ENCODE data around the gene LMBR1. TPM values are rescaled to one million over a fixed set of nuclear protein-coding genes. Genes with fewer than 3 reads are reported as not detected.

Gene LMBR1
- total and polyA plus RNA-seq, 4 donors: 11.2 to 35.7 (median 17.9) TPM

DNA sequence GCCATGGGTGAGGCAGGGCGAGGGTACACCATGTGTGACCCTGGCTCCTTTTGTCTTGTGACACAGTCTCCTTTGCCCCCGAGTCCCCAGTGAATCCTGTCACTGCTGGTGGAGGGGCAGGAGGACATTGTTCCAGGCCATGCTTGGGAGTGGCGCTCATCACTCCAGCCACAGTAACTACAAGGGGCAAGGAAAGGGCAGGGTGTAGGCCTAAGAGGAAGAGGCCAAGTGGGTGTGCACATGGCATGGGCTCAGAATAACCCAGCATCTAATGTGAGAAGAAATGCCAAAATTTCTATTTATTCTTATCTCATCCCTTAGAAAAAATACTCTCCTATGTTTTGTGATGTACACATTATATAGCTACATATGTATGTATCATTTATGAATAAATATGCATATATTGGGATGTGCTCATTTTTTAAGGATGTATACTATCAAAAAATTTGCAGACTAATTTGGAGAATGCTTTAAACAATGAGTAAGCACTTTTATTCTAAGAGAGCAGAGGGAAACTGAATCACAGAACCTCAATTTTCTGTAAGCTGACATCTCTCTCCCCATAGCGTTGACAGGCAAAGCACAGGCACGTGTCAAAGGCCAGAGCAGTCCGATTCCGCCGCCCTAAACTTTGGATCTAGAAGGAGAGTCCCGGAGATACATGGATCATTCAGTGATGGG is 215.5 kb downstream of the LMBR1 start:
- no peaks in the 10 kb centered on the region for H3K9me3 ChIP-seq (ENCODE audit: control insufficient read depth in 4 of 4, low read length in 3 of 4)
- no peak overlapping the region for H3K4me3 ChIP-seq (ENCODE audit: low read depth in 1 of 3, low read length in 3 of 3)
- H3K27me3 ChIP-seq (ENCODE audit: control insufficient read depth in 4 of 4, insufficient read depth in 4 of 4, low read length in 3 of 4): no peaks in the 10 kb centered on the region
- H3K4me1 ChIP-seq (ENCODE audit: control insufficient read depth in 4 of 4, insufficient read depth in 4 of 4, low read length in 3 of 4): no peaks in the 10 kb centered on the region
- H3K36me3 ChIP-seq (ENCODE audit: control insufficient read depth in 4 of 4, insufficient read depth in 3 of 4, low read depth in 1 of 4, low read length in 3 of 4): peaks cover 3 to 31% (median 19%) of the 10 kb centered on the region in 4 donors
- TF ChIP-seq, protein P1, sequence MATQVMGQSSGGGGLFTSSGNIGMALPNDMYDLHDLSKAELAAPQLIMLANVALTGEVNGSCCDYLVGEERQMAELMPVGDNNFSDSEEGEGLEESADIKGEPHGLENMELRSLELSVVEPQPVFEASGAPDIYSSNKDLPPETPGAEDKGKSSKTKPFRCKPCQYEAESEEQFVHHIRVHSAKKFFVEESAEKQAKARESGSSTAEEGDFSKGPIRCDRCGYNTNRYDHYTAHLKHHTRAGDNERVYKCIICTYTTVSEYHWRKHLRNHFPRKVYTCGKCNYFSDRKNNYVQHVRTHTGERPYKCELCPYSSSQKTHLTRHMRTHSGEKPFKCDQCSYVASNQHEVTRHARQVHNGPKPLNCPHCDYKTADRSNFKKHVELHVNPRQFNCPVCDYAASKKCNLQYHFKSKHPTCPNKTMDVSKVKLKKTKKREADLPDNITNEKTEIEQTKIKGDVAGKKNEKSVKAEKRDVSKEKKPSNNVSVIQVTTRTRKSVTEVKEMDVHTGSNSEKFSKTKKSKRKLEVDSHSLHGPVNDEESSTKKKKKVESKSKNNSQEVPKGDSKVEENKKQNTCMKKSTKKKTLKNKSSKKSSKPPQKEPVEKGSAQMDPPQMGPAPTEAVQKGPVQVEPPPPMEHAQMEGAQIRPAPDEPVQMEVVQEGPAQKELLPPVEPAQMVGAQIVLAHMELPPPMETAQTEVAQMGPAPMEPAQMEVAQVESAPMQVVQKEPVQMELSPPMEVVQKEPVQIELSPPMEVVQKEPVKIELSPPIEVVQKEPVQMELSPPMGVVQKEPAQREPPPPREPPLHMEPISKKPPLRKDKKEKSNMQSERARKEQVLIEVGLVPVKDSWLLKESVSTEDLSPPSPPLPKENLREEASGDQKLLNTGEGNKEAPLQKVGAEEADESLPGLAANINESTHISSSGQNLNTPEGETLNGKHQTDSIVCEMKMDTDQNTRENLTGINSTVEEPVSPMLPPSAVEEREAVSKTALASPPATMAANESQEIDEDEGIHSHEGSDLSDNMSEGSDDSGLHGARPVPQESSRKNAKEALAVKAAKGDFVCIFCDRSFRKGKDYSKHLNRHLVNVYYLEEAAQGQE (IDR thresholded peaks at IDR 0.05): no peak
- no peak overlapping the region for H3K27ac ChIP-seq (ENCODE audit: low read depth in 1 of 2, low read length in 2 of 2)
- H3K9ac ChIP-seq (ENCODE audit: low read depth in 1 of 2, low read length in 2 of 2): no peak overlapping the region
- no peak for DNase-seq (ENCODE audit: low spot score)
- WGBS: 97% methylated on average over 9 of the region's 9 CpGs

DNA sequence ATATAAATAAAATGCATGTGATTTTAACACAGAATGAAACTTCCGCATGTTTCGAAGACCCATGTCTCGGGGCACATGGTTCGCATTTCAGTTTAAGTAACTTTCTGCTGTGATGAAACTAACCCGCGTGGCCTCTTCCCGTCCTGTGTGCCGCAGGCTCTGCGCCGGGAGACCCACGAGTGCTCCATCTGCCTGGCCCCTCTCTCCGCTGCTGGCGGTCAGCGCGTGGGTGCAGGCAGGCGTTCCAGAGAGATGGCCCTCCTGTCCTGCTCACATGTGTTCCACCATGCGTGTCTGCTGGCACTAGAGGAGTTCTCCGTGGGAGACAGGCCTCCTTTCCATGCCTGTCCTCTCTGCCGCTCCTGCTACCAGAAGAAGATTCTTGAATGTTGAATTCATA is 216.7 kb downstream of the LMBR1 start:
- no peak overlapping the region for H3K9ac ChIP-seq (ENCODE audit: low read depth in 1 of 2, low read length in 2 of 2)
- H3K4me1 ChIP-seq (ENCODE audit: control insufficient read depth in 4 of 4, insufficient read depth in 4 of 4, low read length in 3 of 4): no peaks in the 10 kb centered on the region
- DNase-seq (ENCODE audit: low spot score): no peak
- no peak overlapping the region for H3K27ac ChIP-seq (ENCODE audit: low read depth in 1 of 2, low read length in 2 of 2)
- H3K4me3 ChIP-seq (ENCODE audit: low read depth in 1 of 3, low read length in 3 of 3): no peak overlapping the region
- no peaks in the 10 kb centered on the region for H3K9me3 ChIP-seq (ENCODE audit: control insufficient read depth in 4 of 4, low read length in 3 of 4)
- peaks cover 3 to 33% (median 13%) of the 10 kb centered on the region in 4 donors for H3K36me3 ChIP-seq (ENCODE audit: control insufficient read depth in 4 of 4, insufficient read depth in 3 of 4, low read depth in 1 of 4, low read length in 3 of 4)
- H3K27me3 ChIP-seq (ENCODE audit: control insufficient read depth in 4 of 4, insufficient read depth in 4 of 4, low read length in 3 of 4): no peaks in the 10 kb centered on the region
- no peak for TF ChIP-seq NR2F2 (IDR thresholded peaks at IDR 0.05)
- TF ChIP-seq, protein P1 (IDR thresholded peaks at IDR 0.05): no peak
- 92% methylated on average over 19 of the region's 19 CpGs for WGBS

DNA sequence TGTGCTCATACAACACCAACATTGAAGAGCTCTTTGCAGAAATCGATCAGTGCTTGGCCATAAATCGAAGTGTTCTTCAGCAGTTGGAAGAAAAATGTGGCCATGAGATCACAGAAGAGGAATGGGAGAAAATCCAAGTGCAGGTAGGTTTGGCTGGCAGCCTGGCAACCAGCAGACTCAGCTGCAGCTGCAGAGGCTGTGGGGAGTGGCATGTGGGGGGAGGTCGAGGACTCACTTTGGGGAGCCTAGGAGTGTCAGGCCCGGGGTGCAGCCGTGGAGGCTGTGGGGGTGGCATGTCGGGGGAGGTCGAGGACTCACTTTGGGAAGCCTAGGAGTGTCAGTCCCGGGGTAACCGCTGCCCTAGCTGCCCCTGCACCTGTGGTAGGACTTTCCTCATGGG is 217.3 kb downstream of the LMBR1 start:
- Histone ChIP-seq H3K4me3 (ENCODE audit: low read depth in 1 of 3, low read length in 3 of 3) (no peak overlapping the region), H3K4me1 (ENCODE audit: control insufficient read depth in 4 of 4, insufficient read depth in 4 of 4, low read length in 3 of 4) (no peaks in the 10 kb centered on the region), H3K27ac (ENCODE audit: low read depth in 1 of 2, low read length in 2 of 2) (no peak overlapping the region), H3K36me3 (ENCODE audit: control insufficient read depth in 4 of 4, insufficient read depth in 3 of 4, low read depth in 1 of 4, low read length in 3 of 4) (peaks cover 3 to 35% (median 13%) of the 10 kb centered on the region in 4 donors), H3K9ac (ENCODE audit: low read depth in 1 of 2, low read length in 2 of 2) (no peak overlapping the region), H3K9me3 (ENCODE audit: control insufficient read depth in 4 of 4, low read length in 3 of 4) (no peaks in the 10 kb centered on the region), H3K27me3 (ENCODE audit: control insufficient read depth in 4 of 4, insufficient read depth in 4 of 4, low read length in 3 of 4) (no peaks in the 10 kb centered on the region)
- WGBS: 89% methylated on average over 9 of the region's 9 CpGs
- no peak for DNase-seq (ENCODE audit: low spot score)
- TF ChIP-seq YY1 (IDR thresholded peaks at IDR 0.05): no peak
- TF ChIP-seq GABPA (IDR thresholded peaks at IDR 0.05 in 1 of 2, conservative IDR thresholded peaks at IDR 0.05 in 1 of 2): no peak
- TF ChIP-seq, protein P2, sequence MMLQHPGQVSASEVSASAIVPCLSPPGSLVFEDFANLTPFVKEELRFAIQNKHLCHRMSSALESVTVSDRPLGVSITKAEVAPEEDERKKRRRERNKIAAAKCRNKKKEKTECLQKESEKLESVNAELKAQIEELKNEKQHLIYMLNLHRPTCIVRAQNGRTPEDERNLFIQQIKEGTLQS (IDR thresholded peaks at IDR 0.05): no peak
- TF ChIP-seq, protein P3, sequence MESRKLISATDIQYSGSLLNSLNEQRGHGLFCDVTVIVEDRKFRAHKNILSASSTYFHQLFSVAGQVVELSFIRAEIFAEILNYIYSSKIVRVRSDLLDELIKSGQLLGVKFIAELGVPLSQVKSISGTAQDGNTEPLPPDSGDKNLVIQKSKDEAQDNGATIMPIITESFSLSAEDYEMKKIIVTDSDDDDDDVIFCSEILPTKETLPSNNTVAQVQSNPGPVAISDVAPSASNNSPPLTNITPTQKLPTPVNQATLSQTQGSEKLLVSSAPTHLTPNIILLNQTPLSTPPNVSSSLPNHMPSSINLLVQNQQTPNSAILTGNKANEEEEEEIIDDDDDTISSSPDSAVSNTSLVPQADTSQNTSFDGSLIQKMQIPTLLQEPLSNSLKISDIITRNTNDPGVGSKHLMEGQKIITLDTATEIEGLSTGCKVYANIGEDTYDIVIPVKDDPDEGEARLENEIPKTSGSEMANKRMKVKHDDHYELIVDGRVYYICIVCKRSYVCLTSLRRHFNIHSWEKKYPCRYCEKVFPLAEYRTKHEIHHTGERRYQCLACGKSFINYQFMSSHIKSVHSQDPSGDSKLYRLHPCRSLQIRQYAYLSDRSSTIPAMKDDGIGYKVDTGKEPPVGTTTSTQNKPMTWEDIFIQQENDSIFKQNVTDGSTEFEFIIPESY (IDR thresholded peaks at IDR 0.05): no peak
- TF ChIP-seq, protein P1 (IDR thresholded peaks at IDR 0.05): no peak
- TF ChIP-seq, protein P4, sequence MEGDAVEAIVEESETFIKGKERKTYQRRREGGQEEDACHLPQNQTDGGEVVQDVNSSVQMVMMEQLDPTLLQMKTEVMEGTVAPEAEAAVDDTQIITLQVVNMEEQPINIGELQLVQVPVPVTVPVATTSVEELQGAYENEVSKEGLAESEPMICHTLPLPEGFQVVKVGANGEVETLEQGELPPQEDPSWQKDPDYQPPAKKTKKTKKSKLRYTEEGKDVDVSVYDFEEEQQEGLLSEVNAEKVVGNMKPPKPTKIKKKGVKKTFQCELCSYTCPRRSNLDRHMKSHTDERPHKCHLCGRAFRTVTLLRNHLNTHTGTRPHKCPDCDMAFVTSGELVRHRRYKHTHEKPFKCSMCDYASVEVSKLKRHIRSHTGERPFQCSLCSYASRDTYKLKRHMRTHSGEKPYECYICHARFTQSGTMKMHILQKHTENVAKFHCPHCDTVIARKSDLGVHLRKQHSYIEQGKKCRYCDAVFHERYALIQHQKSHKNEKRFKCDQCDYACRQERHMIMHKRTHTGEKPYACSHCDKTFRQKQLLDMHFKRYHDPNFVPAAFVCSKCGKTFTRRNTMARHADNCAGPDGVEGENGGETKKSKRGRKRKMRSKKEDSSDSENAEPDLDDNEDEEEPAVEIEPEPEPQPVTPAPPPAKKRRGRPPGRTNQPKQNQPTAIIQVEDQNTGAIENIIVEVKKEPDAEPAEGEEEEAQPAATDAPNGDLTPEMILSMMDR (IDR thresholded peaks at IDR 0.05; ENCODE audit: low read depth, low read length, missing input control): no peak
- no peak for TF ChIP-seq RXRA (IDR thresholded peaks at IDR 0.05)
- no peak for TF ChIP-seq FOXA1 (IDR thresholded peaks at IDR 0.05)
- no peak for TF ChIP-seq JUND (IDR thresholded peaks at IDR 0.05)
